ENCODE data around the gene SLC35B2.
A peak's percentile ranks its signal among the peaks of the same experiment; 100 is the strongest.

The SLC35B2 gene

DNA sequence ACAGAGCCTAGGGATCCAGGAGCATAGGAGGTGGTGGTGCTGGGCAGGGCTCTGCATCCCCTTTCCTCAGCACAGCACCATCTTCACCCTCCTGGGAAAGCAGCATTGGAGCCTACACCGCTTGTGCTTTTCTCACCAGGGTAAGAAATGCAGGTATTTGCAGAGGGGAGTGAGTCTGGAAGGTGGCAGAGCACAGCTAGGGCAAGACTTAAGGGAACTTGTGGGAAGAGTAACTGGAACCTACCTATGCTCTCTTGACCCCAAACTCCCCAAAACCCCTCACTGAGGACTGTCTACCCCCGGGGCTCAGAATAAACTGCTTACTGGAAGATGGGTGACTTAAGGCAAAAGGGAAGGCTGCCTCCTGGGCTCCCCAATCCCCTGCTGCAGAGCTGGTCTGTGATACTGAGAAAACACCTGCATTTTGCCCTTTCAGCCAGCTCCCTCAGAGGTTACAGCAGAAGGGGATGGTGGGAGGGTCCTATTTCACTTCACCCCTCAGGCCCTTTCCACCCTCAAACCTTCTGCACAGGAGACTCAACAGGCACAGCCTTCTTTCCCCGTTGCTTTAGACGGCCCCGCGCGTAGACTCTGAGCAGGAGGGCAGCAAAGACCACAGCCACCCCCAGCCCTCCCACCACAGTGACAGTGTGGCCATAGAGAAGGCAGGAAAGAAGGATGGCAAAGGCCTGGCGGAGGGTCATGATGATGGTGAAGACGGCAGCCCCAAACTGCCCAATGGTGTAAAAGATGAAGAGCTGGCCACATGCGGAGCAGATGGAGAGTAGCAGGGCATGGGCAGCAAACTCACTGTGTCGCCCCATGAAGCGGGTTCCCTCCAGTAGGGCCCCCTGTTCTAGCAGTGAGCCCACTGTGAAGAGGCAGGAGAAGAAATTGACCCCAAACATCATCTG is 2.9 kb downstream of the SLC35B2 start:
- no peak for DNase-seq (ENCODE audit: extremely low read depth in 1 of 2, low read depth in 1 of 2)

DNA sequence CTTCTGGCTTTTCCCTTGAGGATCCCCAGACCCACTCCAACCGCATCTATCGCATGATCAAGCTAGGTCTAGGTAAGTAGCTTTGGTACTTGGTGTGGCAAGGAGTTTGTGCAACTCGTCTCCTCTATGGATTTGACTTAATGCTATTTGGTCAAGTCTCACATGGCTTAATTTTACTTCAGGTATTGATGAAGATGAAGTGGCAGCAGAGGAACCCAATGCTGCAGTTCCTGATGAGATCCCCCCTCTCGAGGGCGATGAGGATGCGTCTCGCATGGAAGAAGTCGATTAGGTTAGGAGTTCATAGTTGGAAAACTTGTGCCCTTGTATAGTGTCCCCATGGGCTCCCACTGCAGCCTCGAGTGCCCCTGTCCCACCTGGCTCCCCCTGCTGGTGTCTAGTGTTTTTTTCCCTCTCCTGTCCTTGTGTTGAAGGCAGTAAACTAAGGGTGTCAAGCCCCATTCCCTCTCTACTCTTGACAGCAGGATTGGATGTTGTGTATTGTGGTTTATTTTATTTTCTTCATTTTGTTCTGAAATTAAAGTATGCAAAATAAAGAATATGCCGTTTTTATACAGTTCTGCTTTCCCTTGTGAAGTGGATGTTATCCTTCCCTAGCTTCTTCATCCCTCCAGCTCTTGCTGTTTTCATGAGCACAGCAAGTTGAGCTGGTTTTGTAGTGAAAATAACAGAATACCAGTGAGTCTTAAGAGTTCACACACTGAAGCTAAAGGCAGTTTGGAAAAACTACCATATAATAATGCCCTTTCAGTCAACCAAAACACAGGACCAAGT is 3.8 kb downstream of the SLC35B2 start:
- DNase-seq (ENCODE audit: extremely low read depth in 1 of 2, low read depth in 1 of 2) = no peak

DNA sequence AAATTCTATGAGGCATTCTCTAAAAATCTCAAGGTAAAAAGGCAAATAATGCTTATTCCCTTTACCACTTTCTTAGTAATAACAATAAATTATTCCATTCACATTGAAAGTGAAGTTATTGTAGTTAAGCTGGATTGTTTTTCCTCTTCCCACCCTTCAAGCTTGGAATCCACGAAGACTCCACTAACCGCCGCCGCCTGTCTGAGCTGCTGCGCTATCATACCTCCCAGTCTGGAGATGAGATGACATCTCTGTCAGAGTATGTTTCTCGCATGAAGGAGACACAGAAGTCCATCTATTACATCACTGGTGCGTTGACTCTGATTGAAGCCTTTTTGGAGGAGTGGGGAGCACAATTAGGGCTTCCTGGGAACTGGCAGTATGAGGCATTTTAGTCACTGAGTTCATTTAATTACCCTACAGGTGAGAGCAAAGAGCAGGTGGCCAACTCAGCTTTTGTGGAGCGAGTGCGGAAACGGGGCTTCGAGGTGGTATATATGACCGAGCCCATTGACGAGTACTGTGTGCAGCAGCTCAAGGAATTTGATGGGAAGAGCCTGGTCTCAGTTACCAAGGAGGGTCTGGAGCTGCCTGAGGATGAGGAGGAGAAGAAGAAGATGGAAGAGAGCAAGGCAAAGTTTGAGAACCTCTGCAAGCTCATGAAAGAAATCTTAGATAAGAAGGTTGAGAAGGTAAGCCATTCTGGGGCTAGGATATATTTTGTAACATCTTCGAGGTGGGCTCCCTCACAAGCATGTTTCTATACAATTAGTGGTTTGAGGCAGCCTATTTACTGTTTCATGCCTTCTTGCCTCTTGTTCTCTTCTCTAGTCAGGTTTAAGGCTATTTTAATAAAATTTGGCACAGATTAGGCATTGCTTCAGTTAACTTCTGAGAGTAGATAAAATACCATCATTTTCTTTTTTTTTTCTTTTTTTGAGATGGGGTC is 5.5 kb downstream of the SLC35B2 start:
- DNase-seq (ENCODE audit: extremely low read depth in 1 of 2, low read depth in 1 of 2) = no peak

DNA sequence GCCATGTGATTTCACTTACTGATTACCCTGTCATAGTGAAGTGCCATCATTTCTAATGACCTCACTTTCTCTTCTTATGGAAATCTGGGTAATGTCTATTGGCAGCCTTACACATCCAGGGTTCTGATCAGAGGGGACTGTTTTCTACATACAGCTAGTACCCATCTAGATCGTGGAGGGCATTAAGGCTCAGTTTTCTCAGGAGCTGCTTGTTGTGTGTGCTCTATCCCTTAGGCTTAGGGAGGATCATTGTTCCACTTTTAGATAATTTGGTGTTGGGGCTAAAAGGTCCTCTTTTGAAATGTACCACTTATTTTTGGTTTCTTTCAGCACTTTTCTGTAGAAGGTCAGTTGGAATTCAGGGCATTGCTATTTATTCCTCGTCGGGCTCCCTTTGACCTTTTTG is 6.6 kb downstream of the SLC35B2 start:
- no peak for DNase-seq (ENCODE audit: extremely low read depth in 1 of 2, low read depth in 1 of 2)

GRCh38 chr6:44250067-44250717 is 7.1 kb downstream of the SLC35B2 start:
- no peak for DNase-seq (ENCODE audit: extremely low read depth in 1 of 2, low read depth in 1 of 2)

GRCh38 chr6:44249082-44249748 is 8.1 kb downstream of the SLC35B2 start:
- no peak for DNase-seq (ENCODE audit: extremely low read depth in 1 of 2, low read depth in 1 of 2)

DNA sequence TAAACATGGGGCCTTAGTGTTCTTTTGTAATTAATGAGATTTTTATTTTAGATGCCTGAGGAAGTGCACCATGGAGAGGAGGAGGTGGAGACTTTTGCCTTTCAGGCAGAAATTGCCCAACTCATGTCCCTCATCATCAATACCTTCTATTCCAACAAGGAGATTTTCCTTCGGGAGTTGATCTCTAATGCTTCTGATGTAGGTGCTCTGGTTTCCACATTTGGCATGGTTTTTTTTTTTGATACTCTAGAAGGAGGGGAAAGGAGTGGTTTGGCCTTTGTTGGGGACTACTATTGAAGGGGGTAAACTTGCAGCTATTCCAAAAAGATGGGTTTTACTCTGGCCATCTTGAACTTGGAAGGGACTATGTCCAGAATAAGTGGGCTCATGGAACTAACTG is 8.7 kb downstream of the SLC35B2 start:
- no peak for DNase-seq (ENCODE audit: extremely low read depth in 1 of 2, low read depth in 1 of 2)

DNA sequence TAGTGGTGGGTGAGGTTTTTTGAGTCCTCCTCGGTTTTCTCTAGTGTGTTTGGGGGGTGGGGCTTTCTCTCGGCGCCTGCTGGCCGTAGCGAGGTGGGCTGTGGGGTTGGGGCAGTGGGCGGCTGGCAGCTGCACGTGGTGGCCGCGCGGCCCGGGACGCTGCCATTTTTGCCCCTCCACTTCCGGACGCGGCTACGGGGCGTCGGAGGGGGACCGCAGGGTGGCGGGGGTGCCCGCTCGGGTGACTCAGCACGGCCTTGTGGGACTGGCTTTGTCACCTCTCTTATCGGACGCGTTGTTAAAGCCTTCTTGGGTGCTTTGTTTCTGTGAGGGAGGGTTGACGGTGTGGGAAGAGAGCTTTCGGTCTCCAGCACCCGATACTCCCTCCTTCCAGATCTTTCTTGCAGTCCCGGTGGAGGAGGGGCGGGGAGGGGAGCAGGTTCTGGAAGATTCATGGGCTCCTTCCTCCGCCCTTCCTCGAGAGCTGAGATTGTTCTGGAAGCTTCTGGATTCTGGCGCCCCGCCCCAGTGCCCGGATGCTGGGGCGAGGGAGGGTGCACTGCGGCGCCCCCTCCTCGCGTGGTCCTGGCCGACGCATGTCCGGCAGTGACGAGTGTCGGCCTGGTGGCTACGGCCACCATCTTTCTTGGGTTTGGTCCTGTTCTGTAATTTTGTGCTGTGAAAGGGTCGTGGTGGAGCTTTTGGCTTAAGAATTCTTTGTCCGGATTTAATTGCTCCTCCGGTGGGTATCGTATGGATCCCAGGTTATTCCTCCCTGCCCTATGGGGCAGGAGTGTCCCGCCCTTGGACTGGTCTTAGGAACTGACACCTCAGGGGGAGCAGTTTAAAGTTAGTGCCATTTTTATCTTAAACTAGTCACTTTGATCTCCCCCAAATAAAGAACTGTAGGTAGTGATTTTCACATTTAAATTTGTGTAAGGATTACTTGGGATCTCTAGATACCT is 9.7 kb downstream of the SLC35B2 start:
- DNase-seq (ENCODE audit: extremely low read depth in 1 of 2, low read depth in 1 of 2) = peak; percentile 84 to 85

DNA sequence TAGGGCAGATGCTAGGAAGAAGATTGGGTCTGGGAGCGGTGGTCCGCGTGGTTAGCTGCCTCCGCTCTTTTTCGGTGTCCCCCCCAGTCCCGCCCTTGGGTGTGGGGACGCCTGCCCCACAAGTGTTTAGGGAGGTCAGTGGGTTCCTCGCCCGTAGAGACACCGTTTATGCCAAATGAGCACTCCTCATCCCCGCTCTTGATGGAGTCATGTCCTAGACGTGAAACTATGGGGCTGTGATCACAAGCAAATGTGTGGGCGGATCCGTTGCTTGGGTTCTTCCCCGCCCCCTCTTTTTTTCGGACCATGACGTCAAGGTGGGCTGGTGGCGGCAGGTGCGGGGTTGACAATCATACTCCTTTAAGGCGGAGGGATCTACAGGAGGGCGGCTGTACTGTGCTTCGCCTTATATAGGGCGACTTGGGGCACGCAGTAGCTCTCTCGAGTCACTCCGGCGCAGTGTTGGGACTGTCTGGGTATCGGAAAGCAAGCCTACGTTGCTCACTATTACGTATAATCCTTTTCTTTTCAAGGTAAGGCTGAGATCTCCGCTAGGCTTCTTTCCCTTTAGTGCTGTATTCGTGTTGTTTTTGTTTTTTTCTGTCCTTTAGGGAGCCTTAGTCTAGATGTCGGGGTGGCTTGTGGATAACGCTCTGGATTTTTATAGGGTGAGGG is 10.5 kb downstream of the SLC35B2 start, which contains the start of gene HSP90AB1:
Gene HSP90AB1, plus strand, starts transcription at position 439 of the 675 bp plus-strand sequence. CDS start 1,529 bp downstream, outside the sequence.
- DNase-seq (ENCODE audit: extremely low read depth in 1 of 2, low read depth in 1 of 2) = peak; percentile 83 to 90

GRCh38 chr6:44245912-44246662 is 11.2 kb downstream of the SLC35B2 start:
- DNase-seq (ENCODE audit: extremely low read depth in 1 of 2, low read depth in 1 of 2) = peak in 1 of 2 donors; percentile 75

DNA sequence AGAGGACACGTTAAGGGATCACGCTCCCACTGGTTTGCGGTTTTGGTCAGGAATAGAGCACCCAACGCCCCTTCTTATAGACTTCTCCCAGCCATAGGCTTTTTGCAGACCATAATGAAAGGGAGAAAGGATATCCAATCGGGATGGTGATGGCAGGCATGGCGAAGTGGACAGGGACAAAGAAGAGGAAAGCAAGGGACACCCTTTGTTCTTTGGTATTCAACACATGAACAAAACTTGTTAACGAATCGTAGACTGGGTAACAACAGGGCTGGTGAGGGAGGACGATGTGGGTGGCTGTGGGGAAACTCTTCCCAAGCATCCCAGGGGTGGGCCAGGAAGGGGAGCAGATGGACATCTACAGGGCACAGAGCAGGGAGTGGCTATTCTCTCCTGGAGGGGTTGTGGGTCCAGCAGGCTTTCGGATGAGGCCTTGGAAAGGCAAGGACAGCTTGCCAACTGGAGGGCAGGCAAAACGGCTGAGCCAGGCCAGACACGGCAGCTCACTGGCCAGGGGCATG is 11.9 kb downstream of the SLC35B2 start:
- DNase-seq (ENCODE audit: extremely low read depth in 1 of 2, low read depth in 1 of 2) = no peak

GRCh38 chr6:44243345-44243744 is 14.0 kb downstream of the SLC35B2 start:
- DNase-seq (ENCODE audit: extremely low read depth in 1 of 2, low read depth in 1 of 2) = no peak

DNA sequence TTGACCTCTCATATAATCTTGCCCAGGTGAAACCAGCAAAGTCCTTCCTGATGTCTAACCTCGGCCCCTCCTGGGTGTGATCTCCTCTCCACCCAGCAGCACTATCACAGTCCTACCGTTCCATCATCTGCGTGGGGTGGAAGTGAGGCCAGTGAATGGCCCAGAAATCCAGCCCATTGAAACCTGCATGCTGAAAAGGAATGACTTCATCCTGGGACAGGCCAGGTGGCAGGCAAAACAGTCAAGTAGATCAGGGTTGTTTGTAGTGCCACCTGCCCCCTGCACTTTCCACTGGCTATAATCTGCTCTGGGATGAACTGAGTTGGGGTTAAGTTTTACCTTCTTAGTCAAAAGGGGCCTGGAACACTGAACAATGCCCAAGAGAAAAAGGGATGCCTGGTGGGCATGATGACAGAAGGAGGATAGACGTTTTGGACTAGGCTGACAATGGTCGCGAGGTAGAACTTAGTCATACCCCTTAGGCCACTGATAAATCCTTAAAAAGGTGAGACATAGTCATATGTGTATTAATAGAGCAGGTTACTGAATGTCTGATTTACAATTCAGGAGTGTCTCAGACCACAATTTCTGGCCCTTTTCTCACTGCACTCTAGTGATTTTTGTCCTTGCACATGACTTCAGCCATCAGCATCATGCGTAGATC is 18.5 kb downstream of the SLC35B2 start:
- no peak for DNase-seq (ENCODE audit: extremely low read depth in 1 of 2, low read depth in 1 of 2)

GRCh38 chr6:44237813-44238433 is 19.4 kb downstream of the SLC35B2 start:
- peak in 1 of 2 donors; percentile 70 for DNase-seq (ENCODE audit: extremely low read depth in 1 of 2, low read depth in 1 of 2)

GRCh38 chr6:44237021-44237812 is 20.1 kb downstream of the SLC35B2 start:
- peak in 1 of 2 donors; percentile 47 for DNase-seq (ENCODE audit: extremely low read depth in 1 of 2, low read depth in 1 of 2)
